HepG2 (cell line): ENCODE results near the gene SLC22A13. TPM values are rescaled to one million over a fixed set of nuclear protein-coding genes. Genes with fewer than 3 reads are reported as not detected.

Experiments used
- ATAC-seq: fragments of 200-7000 bp; cut with Tn5 transposase; 3 replicates; pipeline ENCODE4 v1.9.1; 2020; ENCODE audit warnings: mild to moderate bottlenecking, moderate library complexity
- BruUV-seq: library from RNA; stranded (reverse); fragments of 400-500 nt; replicated peaks from 2 replicates; lab custom pipeline; 2021; lab: Mats Ljungman, UMichigan
- CTCF ChIA-PET: fragments of 300-600 bp; formaldehyde crosslinking; extraction: SDS; loops from one replicate; lab custom pipeline; 2021; ENCODE audit warnings: low total read pairs, inconsistent platforms, low intra/inter-chr PET ratio; lab: Yijun Ruan, JAX
- POLR2A ChIA-PET: fragments of 350-600 bp; sonication (Branson Sonifier 250); formaldehyde crosslinking; loops from one replicate; lab custom pipeline; 2020; ENCODE audit warnings: antibody characterized with exemption, inconsistent platforms; lab: Yijun Ruan, JAX
- DNase-seq: peaks from one replicate; pipeline ENCODE4 v3.0.0-alpha.2; 2015; ENCODE audit warnings: low spot score
- FAIRE-seq: peaks from 3 replicates; lab custom pipeline; 2011; peaks lifted over from hg19 to GRCh38; lab: Jason Lieb, UNC
- H2AFZ ChIP-seq: one replicate; pipeline ENCODE4 v1.6.1; 2011; ENCODE audit warnings: low read length, inconsistent platforms
- H3K27ac ChIP-seq: fragments of 300-600 bp; 3 replicates; pipeline ENCODE4 v1.8.0; 2011; ENCODE audit warnings: mixed run types, mild to moderate bottlenecking, mixed read lengths, low read length, inconsistent platforms; ENCODE audit not compliant: insufficient read depth; ENCODE audit errors: extremely low read length
- H3K27me3 ChIP-seq, 2 experiments: fragments of 200-600 bp in 1 of 2; 2 replicates in 1 of 2; 3 replicates in 1 of 2; pipeline versions ENCODE4 v1.6.0 to v1.8.0; 2011; ENCODE audit warnings: low read length in 2 of 2, mild to moderate bottlenecking in 2 of 2, moderate library complexity in 2 of 2, inconsistent platforms in 1 of 2; ENCODE audit not compliant: insufficient read depth in 2 of 2, control insufficient read depth in 1 of 2
- H3K36me3 ChIP-seq, 2 experiments: fragments of 200-600 bp in 1 of 2; replicated peaks in 1 of 2; 2 replicates in 1 of 2; 3 replicates in 1 of 2; pipeline versions ENCODE4 v1.5.1 to v1.8.0; 2011; ENCODE audit warnings: low read length in 2 of 2, inconsistent platforms in 1 of 2; ENCODE audit not compliant: insufficient read depth in 2 of 2, control insufficient read depth in 1 of 2
- H3K4me1 ChIP-seq: 2 replicates; pipeline ENCODE4 v1.5.1; 2012; ENCODE audit warnings: low read length, inconsistent platforms; ENCODE audit not compliant: insufficient read depth
- H3K4me2 ChIP-seq: 2 replicates; pipeline ENCODE4 v1.6.0; 2011; ENCODE audit warnings: low read depth, low read length, inconsistent platforms
- H3K4me3 ChIP-seq, 3 experiments: fragments of 200-600 bp in 1 of 3; sonication (generic), shearing (Covaris generic) in 1 of 3; replicated peaks in 1 of 3; 2 replicates each; pipeline ENCODE4 v1.5.1; 2011 to 2016; ENCODE audit warnings: low read length in 3 of 3, inconsistent platforms in 2 of 3, low read depth in 2 of 3, mild to moderate bottlenecking in 2 of 3, control low read depth in 1 of 3, mixed read lengths in 1 of 3; ENCODE audit not compliant: insufficient read depth in 1 of 3
- H3K79me2 ChIP-seq: one replicate; pipeline ENCODE4 v1.6.1; 2011; ENCODE audit warnings: low read length, inconsistent platforms; ENCODE audit not compliant: insufficient read depth
- H3K9ac ChIP-seq: 2 replicates; pipeline ENCODE4 v1.6.0; 2011; ENCODE audit warnings: mild to moderate bottlenecking, low read depth, low read length, inconsistent platforms; ENCODE audit not compliant: insufficient read depth
- H3K9me3 ChIP-seq: 2 replicates; pipeline ENCODE4 v1.5.1; 2012; ENCODE audit warnings: mild to moderate bottlenecking, low read length
- H4K20me1 ChIP-seq: 2 replicates; pipeline ENCODE4 v1.6.0; 2011; ENCODE audit warnings: inconsistent platforms, mild to moderate bottlenecking, low read length, moderate library complexity; ENCODE audit not compliant: insufficient read depth
- GATA4 ChIP-seq: sonication (generic); IDR thresholded peaks from 2 replicates; pipeline ENCODE4 v1.6.1; 2016; ENCODE audit warnings: antibody characterized with exemption, low read depth, borderline replicate concordance
- GRHL1 ChIP-seq: sonication (generic); formaldehyde crosslinking; conservative IDR thresholded peaks from 2 replicates; pipeline ENCODE4 v1.8.0; 2022; ENCODE audit warnings: missing genetic modification reagents
- HOXA7 ChIP-seq: sonication (generic); formaldehyde crosslinking; IDR thresholded peaks from 2 replicates; pipeline ENCODE4 v1.8.1; 2022; ENCODE audit warnings: mild to moderate bottlenecking, missing genetic modification reagents, moderate library complexity
- JARID2 ChIP-seq: sonication (generic); formaldehyde crosslinking; IDR thresholded peaks from 2 replicates; pipeline ENCODE4 v1.8.1; 2023; ENCODE audit warnings: missing genetic modification reagents, inconsistent platforms; ENCODE audit not compliant: insufficient replicate concordance
- POGK ChIP-seq: sonication (generic); formaldehyde crosslinking; conservative IDR thresholded peaks from 2 replicates; pipeline ENCODE4 v1.8.0; 2022; ENCODE audit warnings: mild to moderate bottlenecking, moderate library complexity, missing genetic modification reagents
- PRDM15 ChIP-seq: sonication (generic); formaldehyde crosslinking; IDR thresholded peaks from 2 replicates; pipeline ENCODE4 v1.4.0; 2020; ENCODE audit warnings: missing genetic modification reagents
- SSRP1 ChIP-seq: IDR thresholded peaks from 2 replicates; pipeline ENCODE4 v1.6.1; 2016; ENCODE audit warnings: control low read depth
- ZFP82 ChIP-seq: sonication (generic); formaldehyde crosslinking; IDR thresholded peaks from 2 replicates; pipeline ENCODE4 v1.5.1; 2020; ENCODE audit warnings: mild to moderate bottlenecking, missing genetic modification reagents, borderline replicate concordance
- ZNF768 ChIP-seq: sonication (generic); formaldehyde crosslinking; IDR thresholded peaks from 2 replicates; pipeline ENCODE4 v1.4.0; 2020; ENCODE audit warnings: missing genetic modification reagents
- WGBS: methylation state at CpG from one replicate; pipeline ENCODE4 v1.1.6; 2017; ENCODE audit warnings: low lambda C conversion rate; 5-methylcytosine and 5-hydroxymethylcytosine counted together
- in situ Hi-C: cut with HindIII; loops from 2 replicates; pipeline ENCODE4 v1.10.0; 2017; ENCODE audit warnings: low pct_unique_long_range_greater_than_20kb; ENCODE audit not compliant: extremely low pct_ligation_motif_present
- intact Hi-C: fragments of 100-400 bp; cut with micrococcal nuclease; formaldehyde crosslinking; loops from one replicate; pipeline ENCODE4 v1.10.0; 2022; ENCODE audit not compliant: unreplicated experiment
- polyA plus RNA-seq, 8 experiments: library from polyadenylated mRNA; depleted of rRNA in 3 of 8; stranded (reverse) in 7 of 8; unstranded in 1 of 8; fragments of >200 nt; fragmentation: Illumina TruSeq in 4 of 8; extraction: Trizol in 4 of 8; gene quantifications; 2 replicates each; pipeline versions ENCODE4 v1.2.1 to v1.2.3, GENCODE V29; 2011 to 2016; ENCODE audit warnings: low read depth in 4 of 8, missing spikeins in 1 of 8, mixed read lengths in 1 of 8; ENCODE audit not compliant: insufficient read depth in 1 of 8
- total RNA-seq, 5 experiments: library from RNA; depleted of rRNA; stranded (reverse); fragments of >200 nt; fragmentation: Illumina TruSeq; extraction: Trizol; gene quantifications; 2 replicates each; pipeline ENCODE4 v1.2.3, GENCODE V29; 2016; ENCODE audit warnings: low read depth in 1 of 5

SLC22A13 gene
- total and polyA plus RNA-seq, 2 of the 13 experiments (the other 11 are each of a cell fraction or from before 2014, with no cell fraction given) = 0.20 TPM; not detected in 1

GRCh38 chr3:38314764-38315487 lies 49.3 kb downstream of the SLC22A13 start:
- WGBS = 6% methylated on average over 2 of the region's 5 CpGs
- no peak for DNase-seq
- CTCF ChIA-PET = no interaction called here

More at GRCh38 chr3:38314764-38315487, 49.3 kb downstream of the SLC22A13 start:
- H3K79me2 ChIP-seq = no peaks in the 10 kb centered on the region
- no TSS peak for BruUV-seq
- FAIRE-seq = no peak
- H3K4me2 ChIP-seq = no peak overlapping the region
- no peak overlapping the region for H3K4me3 ChIP-seq
- in situ Hi-C loops = no loop called here
- no peak overlapping the region for H2AFZ ChIP-seq
- intact Hi-C loops = no loop called here
- no peak overlapping the region for H3K9ac ChIP-seq
- H3K27me3 ChIP-seq = peaks cover 9 to 55% of the 10 kb centered on the region in 2 experiments; a peak in 4 of 5 replicates
- no peaks in the 10 kb centered on the region for H4K20me1 ChIP-seq
- no peaks in the 10 kb centered on the region for H3K9me3 ChIP-seq
- no peak overlapping the region for H3K27ac ChIP-seq
- no peak for ATAC-seq
- TF ChIP-seq HOXA7 (CRISPR knock-in tag) (no peak), ZFP82 (CRISPR knock-in tag) (no peak), PRDM15 (CRISPR knock-in tag) (peak; percentile 58; the same call in 1 of the 2 replicates), JARID2 (CRISPR knock-in tag) (no peak), ZNF768 (0 out of 2 replicates have a peak, but pooled peaks have one; percentile 7), GATA4 (no peak), SSRP1 (CRISPR knock-in tag) (no peak), GRHL1 (CRISPR knock-in tag) (no peak), POGK (CRISPR knock-in tag) (no peak)
- POLR2A ChIA-PET = no interaction called here
- H3K4me1 ChIP-seq = no peaks in the 10 kb centered on the region
- H3K36me3 ChIP-seq = no peaks in the 10 kb centered on the region
